GM21381 (cell line): ENCODE data around the gene PRKCZ.

Experiments used
- ATAC-seq: cut with Tn5 transposase; IDR thresholded peaks from one replicate; pipeline ENCODE4 v1.9.1; 2021; ENCODE audit warnings: mild to moderate bottlenecking, moderate library complexity; ENCODE audit not compliant: unreplicated experiment

The PRKCZ gene

GRCh38 chr1:2173546-2174347 lies 123.5 kb downstream of the PRKCZ start:
- no peak for ATAC-seq

DNA sequence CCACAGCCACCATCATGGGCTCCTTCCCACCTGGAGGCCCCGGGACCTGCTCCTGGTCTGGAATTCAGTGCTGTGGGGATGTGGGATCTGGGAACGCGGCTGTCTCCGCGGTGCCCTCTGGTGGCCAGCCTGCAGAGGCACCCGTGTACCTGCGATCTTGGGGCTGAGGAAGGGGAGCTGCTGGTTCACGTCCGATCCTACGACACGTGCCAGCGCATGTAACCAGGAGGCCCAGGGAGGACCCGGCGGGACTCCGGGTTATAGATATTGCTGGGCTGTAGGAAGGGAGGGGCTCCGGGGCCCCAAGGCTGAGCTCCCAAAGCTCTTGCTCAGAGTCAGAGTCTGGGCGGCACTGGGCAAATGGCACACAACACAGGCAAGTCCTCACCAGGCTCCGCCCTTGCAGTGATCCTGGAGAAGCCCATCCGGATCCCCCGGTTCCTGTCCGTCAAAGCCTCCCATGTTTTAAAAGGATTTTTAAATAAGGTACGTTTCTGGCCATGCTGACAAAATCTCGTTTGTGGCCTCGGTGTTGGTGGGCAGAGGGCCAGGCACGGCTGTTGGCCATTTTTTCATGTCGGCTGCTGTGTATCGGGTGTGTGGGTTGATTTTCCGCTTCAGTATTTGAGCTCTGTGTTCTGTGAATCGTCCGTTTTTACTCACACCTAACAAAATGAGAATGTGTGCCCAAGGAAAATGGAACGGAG lies 124.3 kb downstream of the PRKCZ start:
- no peak for ATAC-seq

GRCh38 chr1:2175055-2175414 lies 124.8 kb downstream of the PRKCZ start:
- no peak for ATAC-seq

DNA sequence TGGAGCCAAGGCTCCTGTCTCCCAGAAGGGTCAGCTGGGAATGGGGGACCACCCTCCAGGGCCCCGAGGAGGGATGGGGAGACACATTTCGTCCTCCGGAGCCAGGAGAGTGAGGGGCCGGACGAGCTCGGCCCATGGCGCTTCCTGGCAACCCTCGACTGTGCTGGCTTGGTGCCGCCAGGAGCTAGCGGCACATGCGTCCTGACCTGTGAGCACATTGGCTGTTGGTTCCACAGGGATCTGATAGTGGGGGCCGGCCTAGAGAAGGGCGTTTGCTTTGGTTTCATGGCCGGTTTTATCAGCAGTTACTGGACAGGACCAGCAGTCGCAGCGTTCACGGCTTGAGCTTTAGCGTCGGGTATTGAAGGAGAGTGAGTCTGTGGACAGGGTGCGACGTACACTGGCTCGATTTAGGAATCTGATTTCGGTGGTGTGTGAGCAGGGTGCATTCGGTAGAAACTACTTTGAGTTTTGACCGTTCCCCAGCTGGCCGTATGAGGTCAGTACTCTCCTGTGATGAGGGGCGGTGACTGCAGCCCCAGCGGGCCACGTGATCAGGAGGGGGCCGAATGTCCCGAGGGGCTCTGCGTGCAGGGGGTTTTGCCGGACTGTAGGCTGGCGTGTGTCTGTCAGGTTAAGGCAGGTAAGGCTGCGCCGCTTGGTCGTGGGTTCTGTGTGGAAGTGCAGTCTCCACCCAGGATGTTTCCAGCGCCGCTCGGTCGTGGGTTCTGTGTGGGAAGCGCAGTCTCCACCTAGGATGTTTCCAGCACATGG lies 125.7 kb downstream of the PRKCZ start:
- no peak for ATAC-seq

DNA sequence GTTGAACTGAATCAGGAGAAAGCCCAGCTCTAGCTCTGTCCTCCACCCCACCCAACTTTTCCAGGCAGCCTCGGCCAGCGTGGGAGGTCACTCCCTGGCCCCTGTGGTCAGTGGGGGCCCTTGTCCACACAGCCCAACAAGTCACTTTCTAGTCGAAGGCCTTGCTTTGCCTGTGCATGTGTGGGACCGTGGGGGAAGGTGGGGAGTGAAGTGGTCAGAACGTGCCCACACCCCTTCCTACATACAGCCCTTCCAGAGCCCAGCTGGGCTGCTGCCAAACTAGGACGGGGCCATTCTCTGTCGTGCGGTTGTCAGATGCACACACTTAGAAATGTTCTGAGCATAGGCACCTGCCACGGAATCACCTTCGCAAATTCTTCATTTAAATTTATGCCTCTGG lies 126.4 kb downstream of the PRKCZ start:
- no peak for ATAC-seq

DNA sequence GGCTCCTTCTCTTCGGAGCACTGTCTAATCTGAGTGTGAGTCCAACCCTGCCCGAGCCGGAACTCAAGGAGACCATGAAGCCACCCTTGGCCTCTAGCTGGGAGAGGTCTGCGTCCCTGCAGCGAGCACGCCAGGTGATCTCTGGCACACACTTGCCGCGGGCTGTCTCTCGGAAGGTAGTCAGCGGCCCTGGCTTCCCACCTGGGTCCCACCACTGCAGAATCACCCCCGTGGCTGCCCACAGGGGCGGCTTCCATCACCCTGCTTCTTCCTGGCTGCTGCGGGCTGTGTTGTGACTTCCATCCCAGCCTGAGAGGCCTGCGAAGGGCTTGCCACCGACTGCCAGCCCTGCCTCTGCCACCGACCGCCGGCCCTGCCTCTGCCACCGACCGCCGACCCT lies 127.3 kb downstream of the PRKCZ start:
- no peak for ATAC-seq

DNA sequence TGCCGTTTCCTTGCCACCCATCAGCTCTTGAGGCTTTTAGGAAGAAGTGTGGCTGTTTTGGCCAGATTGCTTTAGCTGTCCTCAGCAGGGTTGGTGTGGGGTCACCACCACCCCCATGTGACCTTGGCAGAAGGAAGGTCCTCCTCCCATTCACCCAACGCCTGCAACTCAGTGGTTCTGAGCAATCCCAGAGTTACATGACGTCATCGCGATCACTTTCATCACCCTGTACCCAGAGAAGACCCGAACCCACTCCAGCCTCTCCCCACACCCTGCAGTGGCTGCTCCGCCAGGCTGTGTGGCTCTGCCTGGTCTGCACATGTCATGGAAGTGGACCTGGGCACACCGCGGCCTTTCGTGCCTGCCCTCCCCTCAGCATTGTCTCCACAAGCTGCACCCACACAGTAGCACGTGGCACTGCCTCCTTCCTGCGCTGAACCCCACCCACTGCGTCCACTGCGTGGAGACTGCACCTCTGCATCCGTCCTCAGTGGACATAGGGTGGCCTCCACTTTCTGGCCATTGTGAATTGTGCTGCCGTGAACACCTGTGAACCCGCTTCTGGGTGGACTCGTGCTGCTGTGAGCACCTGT lies 127.8 kb downstream of the PRKCZ start:
- no peak for ATAC-seq

- no peak for ATAC-seq
Observed at GRCh38 chr1:2178875-2179274, 128.7 kb downstream of the PRKCZ start.

- ATAC-seq: no peak
Observed at GRCh38 chr1:2179283-2180013, 129.2 kb downstream of the PRKCZ start.

DNA sequence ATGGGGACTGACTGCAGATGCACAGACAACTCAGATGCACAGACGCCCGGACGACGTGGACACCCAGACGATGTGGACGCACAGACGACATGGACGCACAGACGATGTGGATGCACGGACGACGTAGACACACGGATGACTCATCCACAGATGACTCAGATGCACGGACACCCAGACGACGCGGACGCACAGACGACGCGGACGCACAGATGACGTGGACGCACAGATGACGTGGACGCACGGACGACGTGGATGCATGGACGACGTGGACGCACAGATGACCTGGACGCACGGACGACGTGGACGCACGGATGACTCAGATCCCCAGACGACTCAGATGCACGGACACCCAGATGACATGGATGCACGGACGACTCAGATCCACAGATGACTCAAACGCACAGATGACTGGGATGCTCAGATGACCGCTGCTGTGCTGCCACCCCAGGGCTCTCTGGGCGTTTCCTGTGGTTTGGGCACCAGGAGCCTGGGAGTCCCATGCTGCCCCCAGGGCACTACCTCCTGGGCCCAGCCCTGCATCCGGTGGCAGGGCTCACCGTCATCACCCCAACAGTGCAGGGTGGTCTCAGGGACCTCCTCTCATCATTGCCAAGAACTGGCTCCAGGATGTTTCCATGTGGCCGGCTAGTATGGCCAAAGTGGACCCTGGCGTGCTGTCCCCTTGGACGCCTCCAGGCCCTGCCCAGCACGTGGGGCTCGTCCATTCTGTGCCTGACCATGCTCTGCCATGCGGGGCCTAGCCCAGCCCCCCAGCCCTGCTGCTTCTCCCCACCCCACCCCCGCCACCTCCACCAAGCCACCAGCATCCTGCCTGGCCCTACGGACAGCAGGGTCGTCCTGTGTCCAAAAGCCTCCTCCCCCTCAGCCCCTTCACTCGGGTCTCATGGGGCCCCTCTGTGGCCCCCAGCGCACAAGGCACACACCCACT lies 130.4 kb downstream of the PRKCZ start:
- no peak for ATAC-seq

DNA sequence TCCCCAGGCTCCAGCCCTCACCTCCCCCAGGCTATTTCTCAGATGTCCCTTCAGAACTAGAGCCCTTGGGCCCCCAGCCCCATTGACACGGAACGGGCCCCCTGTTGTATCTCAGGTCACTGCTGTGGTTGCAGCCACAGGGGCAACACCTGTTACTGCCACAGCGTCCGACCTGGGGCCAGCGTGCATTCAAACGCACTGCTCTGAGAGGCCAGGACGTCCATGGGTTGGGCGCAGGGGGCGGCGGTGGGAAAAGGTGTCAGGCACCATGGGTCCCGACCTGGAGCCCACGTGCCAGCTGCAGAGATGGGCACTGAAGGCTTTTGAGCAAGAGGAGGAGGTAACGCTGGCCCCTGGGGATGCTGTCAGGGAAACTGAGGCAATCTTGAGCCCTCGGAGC lies 131.1 kb downstream of the PRKCZ start:
- ATAC-seq: no peak

DNA sequence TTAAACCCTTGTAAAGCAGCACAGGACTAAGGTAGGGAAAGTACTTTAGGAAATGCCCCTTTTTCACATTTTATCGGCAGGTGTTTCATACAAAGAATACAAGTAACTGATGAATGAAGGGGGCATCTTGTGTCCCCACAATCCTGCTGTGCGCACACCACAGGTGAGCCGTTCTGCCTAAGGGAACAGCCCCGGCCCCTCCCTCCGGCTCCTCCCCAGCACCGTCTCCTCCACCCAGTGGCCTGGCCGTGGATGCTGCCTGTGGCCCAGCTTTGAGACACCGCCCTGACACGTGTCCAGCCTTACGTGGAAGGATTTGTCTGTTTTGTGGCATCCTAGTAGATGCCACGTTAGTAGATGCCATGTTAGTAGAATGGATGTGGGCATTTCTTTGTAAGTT lies 131.5 kb downstream of the PRKCZ start:
- no peak for ATAC-seq

- no peak for ATAC-seq
Observed at GRCh38 chr1:2182376-2182775, 132.2 kb downstream of the PRKCZ start.

GRCh38 chr1:2183937-2184334 lies 133.7 kb downstream of the PRKCZ start:
- no peak for ATAC-seq

DNA sequence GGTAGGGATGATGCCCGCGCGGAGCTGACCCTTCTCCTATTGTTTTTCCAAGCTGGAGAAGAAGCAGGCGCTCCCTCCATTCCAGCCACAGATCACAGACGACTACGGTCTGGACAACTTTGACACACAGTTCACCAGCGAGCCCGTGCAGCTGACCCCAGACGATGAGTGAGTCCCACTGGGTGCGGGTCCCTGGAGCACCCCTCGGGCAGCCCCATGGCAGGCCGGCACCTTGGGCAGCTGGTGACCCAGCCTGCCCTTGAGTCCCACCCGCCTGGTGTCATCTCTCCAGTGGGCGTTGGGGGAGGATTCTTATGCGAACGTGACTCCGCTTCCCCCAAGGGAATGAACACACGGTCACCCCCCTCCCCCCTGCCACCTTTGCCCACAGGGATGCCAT lies 134.3 kb downstream of the PRKCZ start:
- no peak for ATAC-seq

- ATAC-seq: no peak
Observed at GRCh38 chr1:2184934-2185333, 134.7 kb downstream of the PRKCZ start.

GRCh38 chr1:2185880-2186855 lies 136.0 kb downstream of the PRKCZ start:
- no peak for ATAC-seq

DNA sequence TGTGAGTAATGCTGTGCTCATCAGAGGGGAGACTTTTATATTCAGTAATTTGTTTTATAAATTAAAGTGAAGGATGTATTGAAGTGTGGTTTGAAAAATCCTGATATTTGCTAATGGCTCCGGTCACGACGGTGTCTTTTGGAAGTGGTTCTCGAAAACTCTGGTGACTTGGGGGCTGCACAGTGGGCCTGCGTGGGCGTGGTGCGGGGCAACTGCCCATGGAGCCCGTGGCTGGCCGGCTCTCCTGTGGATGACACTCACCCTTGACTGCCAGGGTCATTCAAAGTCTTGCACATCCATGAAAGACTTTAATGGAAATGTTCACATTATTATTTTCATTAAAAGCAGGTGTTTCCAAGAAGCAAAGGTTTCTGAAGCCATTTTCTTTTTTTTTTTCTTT lies 136.7 kb downstream of the PRKCZ start:
- no peak for ATAC-seq
